GM11168 (cell line): Measurements from ENCODE around the gene FLNB.

Experiments
- in situ Hi-C: fragments of 300-500 bp; cut with MboI; formaldehyde crosslinking; loops from one replicate; pipeline ENCODE4 v1.12.0; 2022; ENCODE audit warnings: low sequenced_read_pairs; ENCODE audit not compliant: unreplicated experiment

Gene FLNB

GRCh38 chr3:58009026-58009748 lies 965 bp downstream of the FLNB start:
- in situ Hi-C loops = no loop called here

GRCh38 chr3:58009749-58010535 lies 1.7 kb downstream of the FLNB start:
- in situ Hi-C loops = no loop called here

- in situ Hi-C loops = no loop called here
These were observed 2.3 kb downstream of the FLNB start for GRCh38 chr3:58010562-58010961.

- in situ Hi-C loops = no loop called here
These were observed 3.4 kb downstream of the FLNB start for GRCh38 chr3:58011580-58011979.

GRCh38 chr3:58012302-58012701 lies 4.1 kb downstream of the FLNB start:
- in situ Hi-C loops = no loop called here

- in situ Hi-C loops = no loop called here
These were observed 4.9 kb downstream of the FLNB start for GRCh38 chr3:58013099-58013498.

GRCh38 chr3:58013973-58014649 lies 5.9 kb downstream of the FLNB start:
- in situ Hi-C loops = no loop called here

- in situ Hi-C loops = no loop called here
These were observed 7.3 kb downstream of the FLNB start for GRCh38 chr3:58015520-58015915.

- in situ Hi-C loops = no loop called here
These were observed 8.5 kb downstream of the FLNB start for GRCh38 chr3:58016710-58017109.

GRCh38 chr3:58018892-58019742 lies 10.9 kb downstream of the FLNB start:
- in situ Hi-C loops = no loop called here

GRCh38 chr3:58020783-58021071 lies 12.5 kb downstream of the FLNB start:
- in situ Hi-C loops = no loop called here

- in situ Hi-C loops = no loop called here
These were observed 13.1 kb downstream of the FLNB start for GRCh38 chr3:58021072-58021959.

GRCh38 chr3:58021962-58022361 lies 13.7 kb downstream of the FLNB start:
- in situ Hi-C loops = no loop called here

- in situ Hi-C loops = no loop called here
These were observed 14.3 kb downstream of the FLNB start for GRCh38 chr3:58022490-58022889.

- in situ Hi-C loops = no loop called here
These were observed 15.3 kb downstream of the FLNB start for GRCh38 chr3:58023531-58023930.

GRCh38 chr3:58025406-58025805 lies 17.2 kb downstream of the FLNB start:
- in situ Hi-C loops = no loop called here

GRCh38 chr3:58025837-58026569 lies 17.8 kb downstream of the FLNB start:
- in situ Hi-C loops = no loop called here

GRCh38 chr3:58026598-58026997 lies 18.4 kb downstream of the FLNB start:
- in situ Hi-C loops = no loop called here
